HG03064 (cell line): ENCODE results near the gene ACIN1.
"Not testable (repeated sequence)": the region's sequence is repeated elsewhere in the genome, so short reads cannot be mapped to it uniquely, and the experiment has no call there.

ENCODE experiments used
- ATAC-seq: cut with Tn5 transposase; IDR thresholded peaks from one replicate; pipeline ENCODE4 v1.9.1; 2021; ENCODE audit warnings: low read depth; ENCODE audit not compliant: unreplicated experiment

ACIN1 gene

GRCh38 chr14:23123419-23123818 is 28.5 kb upstream of the ACIN1 start:
- ATAC-seq: no peak

GRCh38 chr14:23122086-23122485 is 27.1 kb upstream of the ACIN1 start:
- ATAC-seq: no peak

GRCh38 chr14:23121361-23121771 is 26.4 kb upstream of the ACIN1 start:
- no peak for ATAC-seq

DNA sequence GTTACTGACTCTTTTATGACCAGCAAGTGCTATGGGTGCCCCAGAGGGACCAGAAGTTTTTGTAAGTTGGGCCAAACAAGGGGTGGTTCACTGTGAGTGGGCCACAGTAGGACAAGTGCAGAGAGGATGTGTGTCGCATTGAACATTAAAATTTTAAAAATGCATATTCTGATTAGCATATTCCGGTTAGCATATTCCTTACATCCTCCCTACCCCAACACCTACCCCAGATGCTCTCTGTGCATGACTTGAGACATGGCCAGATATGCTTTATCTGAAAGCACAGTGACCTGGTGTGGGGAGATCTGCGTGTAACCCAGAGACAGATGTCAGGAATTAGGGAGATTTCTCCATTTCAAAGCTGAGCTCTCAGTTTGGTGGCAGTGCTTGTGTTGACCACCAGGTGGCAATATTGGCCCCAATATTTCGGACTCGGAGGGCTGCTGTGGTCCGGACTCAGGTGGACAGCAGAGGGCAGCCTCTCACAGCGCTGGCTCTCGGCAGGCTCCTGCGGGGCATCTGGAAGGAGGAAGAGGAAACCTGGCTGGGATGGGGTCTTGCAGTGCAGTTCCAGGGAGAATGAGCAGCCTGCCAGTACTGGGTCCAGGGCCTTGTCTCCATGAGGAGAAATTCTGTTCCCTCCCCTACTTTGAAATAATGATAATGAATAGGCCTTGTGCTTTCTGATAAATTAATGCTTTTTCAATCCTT is 25.8 kb upstream of the ACIN1 start:
- peak; percentile 56 for ATAC-seq

DNA sequence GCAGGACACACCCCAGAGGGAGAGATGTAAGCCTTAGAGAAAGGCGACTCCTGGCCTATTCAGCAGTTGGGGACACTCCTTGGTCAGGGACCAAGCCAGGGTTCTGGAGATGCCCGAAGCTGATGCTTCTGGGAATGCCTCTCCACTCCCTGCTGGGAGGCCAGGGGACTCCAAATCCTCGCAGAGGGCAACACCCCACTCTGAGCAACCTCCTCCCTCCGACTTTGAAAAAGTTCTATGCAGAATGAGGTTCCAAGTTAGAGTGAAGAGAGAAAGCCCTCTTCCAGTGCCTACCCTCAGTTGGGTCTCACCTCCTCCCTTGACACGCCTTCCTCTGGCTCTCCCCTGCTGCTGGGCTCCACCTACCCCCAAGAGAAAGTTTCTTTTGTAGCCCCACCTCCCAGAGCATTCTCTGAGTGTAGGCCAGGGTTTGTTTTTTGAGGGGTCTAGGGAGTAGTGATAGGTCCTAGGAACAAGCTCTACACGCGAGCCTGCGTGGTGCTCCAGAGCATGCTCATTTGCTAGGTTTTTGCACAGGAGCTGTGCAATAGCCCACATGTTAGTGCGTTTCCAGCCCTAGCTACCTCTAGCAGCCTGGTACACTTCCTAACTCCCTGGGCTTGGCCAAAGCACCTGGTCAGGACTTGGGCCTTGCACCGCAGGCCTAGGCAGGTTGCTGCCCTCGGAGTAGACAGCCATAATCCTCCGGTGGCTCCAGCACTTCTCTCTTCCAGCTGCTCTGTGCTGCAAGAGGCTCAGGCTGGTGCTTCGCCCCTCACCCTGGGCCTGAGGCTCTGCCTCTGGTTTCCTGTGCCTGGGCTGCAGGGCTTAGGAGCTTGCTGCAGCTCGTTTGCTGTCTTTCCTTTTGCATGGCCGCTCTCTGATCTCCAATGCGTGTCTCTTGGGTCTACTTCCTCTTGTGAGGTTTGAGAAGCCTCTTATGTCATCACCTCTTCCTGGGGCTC is 24.7 kb upstream of the ACIN1 start:
- no peak for ATAC-seq

GRCh38 chr14:23118506-23119362 is 23.8 kb upstream of the ACIN1 start, which contains the start of gene CEBPE:
CEBPE (minus strand) TSS chr14:23119255; CDS start chr14:23119091, 164 bp downstream.
- ATAC-seq: no peak

GRCh38 chr14:23117371-23118020 is 22.6 kb upstream of the ACIN1 start:
- ATAC-seq: no peak

- no peak for ATAC-seq
These were observed 21.0 kb upstream of the ACIN1 start for GRCh38 chr14:23115918-23116317.

DNA sequence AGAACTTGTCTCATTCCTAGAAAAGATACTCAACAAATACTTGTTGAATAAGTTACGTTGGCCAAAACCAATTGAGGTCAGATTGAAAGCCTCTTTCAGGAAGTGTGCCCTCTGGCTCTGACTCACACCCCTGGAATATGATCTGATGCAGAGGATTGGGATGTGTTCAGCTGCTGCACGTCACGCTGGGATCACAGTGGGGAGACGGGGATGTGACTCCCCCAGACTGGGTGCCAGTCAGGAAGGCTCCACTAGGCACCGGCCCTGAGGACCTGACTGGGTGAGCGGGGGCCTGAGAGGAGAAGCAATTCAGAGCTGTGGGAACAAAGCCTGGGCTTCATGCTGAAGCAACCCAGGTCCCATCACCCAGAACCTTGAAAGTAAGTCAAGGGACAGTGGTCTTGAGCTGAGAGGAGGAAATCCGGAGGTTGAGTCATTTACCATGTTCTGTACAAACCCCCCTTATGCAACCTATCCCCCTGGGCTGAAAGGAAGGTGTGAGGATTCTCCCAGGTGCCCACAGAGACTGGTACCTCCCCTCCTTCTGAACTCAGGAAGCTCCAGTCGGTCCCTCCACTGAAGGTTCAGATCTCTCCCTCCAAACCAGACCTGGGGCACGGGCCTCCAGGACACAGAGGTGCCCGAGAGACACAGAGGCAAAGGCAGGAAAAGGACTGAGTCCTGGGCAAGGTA is 20.2 kb upstream of the ACIN1 start:
- no peak for ATAC-seq

DNA sequence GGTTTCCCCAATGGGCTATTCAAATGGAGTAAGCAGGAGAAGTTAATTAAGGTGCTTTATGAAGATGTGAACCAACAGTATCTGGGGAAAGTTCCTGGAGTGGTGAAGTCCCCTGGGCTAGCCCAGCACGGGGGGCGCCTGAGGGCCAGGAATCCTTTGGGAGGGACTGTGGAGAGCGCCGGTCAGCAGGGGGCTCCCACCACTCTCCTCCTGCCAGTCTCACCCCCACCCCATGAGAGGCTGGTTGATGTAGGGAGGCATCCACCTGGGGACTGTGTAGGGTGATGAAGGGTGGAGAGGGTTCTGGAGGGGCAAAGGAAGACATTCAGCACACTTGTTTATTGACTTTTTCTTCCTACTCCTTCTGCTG is 19.7 kb upstream of the ACIN1 start:
- no peak for ATAC-seq

DNA sequence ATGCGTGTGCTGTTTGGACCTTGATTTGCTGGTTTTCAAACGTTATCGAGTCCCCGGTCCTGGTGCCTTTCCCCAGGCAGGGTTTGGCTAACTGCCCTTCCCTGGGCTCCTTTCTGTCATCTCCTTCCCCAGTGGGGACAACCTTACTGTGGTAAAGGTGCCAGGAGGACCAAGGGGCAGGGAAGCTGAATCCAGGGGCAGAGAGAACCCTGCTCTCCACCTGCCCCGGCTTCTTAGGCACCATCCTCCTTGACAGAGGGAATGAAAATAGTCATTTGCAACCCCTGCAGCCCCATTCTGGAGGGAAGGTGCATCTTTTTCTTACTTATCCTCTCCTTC is 19.2 kb upstream of the ACIN1 start:
- ATAC-seq: no peak

DNA sequence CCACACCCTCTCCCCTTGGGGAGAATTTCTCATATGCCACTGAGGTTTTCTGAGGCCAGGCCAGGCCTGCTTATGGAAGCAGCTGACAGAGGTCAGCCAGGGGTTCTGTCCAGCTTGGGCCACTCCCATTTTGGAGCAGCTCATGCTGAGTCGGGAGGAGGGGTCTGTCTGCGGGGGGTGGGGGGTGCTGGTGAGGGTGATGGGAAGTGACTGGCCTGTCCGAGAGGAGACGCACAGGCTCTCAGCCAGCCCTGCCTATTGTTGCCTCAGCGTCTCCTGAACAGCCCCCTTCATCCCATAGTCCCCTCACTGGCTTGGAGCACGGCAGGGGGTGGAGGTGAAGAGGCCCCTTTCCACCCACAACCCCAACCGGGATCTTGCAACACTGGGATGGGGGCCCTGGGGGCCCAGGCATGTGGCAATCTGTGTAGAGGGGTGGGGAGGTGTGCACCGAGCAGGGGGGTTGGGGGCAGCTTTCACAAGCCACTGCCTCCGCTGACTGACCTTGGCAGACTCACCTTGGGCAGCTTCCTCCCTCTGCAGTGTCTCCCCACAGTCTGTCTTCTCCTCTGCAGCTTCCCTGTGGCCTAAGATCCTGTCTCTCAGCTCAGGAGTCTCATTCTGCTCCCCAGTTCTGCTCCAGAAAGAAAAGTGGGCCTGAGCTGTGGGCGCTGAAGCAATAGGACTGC is 18.6 kb upstream of the ACIN1 start:
- ATAC-seq: no peak

DNA sequence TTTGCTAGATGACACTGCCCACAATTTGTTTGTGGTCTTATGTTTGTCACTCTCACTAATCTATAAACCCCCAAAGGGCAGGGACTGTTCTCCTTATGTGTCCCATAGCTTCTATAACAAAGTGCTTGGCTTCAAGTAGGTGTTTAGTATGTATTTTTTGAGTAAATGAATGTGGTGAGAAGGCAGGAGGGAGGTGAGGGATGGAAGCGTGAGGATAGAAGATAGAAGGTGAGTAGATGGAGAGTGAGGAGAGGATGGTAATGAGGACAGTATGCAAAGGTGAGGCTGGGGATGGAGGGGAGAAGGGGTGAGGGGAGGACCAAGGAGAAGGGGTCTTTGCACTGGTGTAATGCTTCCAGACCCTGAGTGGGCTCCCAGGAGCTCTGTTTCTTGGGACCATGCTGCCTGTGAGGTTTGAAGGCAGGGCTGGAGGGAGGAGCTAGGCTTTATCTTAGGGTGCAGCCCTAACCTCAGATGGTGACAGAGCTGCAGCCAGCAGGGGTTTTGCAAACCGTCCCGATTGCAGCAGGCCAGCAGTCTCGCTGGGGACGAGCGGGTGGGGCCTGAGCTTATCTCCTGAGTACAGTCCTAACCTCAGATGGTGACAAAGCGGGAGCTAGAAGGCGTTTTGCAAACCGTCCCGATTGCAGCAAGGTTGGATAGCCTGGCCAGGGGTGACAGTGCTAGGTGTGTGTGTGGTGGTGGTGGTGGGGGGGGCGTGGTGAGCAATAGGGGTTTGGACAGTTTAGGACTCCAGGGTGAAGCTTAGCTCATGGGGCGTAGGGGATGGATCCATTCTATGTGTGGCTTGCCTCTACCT is 17.6 kb upstream of the ACIN1 start:
- ATAC-seq: no peak

DNA sequence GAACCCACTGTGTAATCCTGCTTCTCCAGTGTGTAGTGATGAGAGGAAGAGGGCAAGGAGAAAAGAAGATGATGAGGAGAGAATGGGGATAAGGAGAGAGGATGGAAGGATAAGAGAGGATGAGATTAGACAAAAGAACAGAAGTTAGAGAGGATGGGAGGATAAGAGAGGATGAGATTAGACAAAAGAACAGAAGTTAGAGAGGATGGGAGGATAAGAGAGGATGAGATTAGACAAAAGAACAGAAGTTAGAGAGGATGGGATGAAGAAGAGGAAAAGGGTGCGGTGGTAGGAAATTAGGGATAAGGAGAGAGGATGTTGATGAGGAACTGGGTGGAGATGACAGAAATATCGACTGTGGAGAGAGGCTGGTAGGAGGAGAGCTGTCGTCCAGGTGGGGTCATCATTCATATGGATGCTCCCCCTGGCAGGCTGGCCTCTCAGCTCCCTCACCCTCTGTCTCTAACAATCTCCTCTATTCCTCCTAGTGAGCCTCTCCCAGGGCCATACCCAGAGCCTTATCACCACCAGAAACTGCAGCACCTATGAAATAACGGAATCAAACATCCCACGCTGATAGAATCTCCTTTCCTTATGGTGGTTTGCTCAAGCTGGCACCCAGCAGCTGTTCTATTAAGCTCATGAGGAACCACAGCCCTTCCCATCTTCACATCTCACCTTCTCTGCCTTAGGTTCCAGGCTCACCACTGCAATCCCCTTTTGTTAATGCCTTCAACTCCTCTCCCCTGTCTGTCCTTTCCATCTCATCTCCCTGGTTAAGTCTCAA is 15.8 kb upstream of the ACIN1 start:
- no peak for ATAC-seq

DNA sequence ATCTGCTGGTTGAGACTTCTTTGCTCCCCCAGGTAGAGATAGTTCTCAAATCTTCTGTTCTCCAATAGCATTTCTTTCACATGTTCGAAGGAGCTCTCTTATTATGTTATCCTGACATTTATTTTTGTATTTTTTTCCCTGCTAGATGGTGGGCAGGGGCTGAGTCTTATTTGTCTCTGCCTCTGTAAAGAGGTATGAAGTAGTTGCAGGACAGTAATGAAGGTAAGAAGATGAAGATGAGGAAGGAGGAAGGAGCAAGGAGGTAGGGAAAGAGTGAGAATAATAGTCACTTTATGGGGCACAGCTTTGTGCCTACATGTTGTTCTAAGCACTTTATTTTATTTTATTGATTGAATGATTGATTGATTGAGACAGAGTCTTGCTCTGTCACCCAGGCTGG is 14.8 kb upstream of the ACIN1 start:
- no peak for ATAC-seq

DNA sequence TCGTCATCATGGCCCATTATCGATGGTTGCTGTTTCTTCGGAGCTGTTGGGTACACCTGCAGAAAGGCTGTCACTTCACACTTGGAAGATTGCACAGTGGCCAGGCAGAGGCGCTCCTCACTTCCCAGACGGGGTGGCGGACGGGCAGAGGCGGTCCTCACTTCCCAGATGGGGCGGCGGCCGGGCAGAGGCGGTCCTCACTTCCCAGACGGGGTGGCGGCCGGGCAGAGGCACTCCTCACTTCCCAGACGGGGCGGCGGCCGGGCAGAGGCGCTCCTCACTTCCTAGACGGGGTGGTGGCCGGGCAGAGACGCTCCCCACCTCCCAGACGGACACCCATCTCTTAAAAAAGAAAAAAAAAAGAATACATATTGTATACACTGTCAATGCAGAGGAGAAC is 13.2 kb upstream of the ACIN1 start:
- ATAC-seq: not testable (repeated sequence)

DNA sequence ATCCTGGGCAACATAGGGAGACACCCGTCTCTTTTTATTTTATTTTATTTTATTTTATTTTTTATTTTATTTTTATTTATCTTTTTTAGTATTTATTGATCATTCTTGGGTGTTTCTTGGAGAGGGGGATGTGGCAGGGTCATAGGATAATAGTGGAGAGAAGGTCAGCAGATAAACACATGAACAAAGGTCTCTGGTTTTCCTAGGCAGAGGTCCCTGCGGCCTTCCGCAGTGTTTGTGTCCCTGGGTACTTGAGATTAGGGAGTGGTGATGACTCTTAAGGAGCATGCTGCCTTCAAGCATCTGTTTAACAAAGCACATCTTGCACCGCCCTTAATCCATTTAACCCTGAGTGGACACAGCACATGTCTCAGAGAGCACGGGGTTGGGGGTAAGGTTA is 12.7 kb upstream of the ACIN1 start:
- not testable (repeated sequence) for ATAC-seq

- no peak for ATAC-seq
These were observed 11.8 kb upstream of the ACIN1 start for GRCh38 chr14:23106747-23107045.
